PC-9 (cell line): ENCODE measurements around the gene SMIM14.

Experiments
- EZH2 ChIP-seq: fragments of 200-600 bp; sonication (generic); IDR thresholded peaks from 2 replicates; pipeline ENCODE4 v1.8.0; 2017; ENCODE audit warnings: antibody characterized with exemption, low read depth
- TF ChIP-seq, protein P1 (sequence below): fragments of 200-600 bp; sonication (generic); conservative IDR thresholded peaks from 2 replicates; pipeline ENCODE4 v1.6.1; 2017; ENCODE audit warnings: mixed run types, antibody characterized with exemption, mild to moderate bottlenecking, moderate library complexity

DNA sequence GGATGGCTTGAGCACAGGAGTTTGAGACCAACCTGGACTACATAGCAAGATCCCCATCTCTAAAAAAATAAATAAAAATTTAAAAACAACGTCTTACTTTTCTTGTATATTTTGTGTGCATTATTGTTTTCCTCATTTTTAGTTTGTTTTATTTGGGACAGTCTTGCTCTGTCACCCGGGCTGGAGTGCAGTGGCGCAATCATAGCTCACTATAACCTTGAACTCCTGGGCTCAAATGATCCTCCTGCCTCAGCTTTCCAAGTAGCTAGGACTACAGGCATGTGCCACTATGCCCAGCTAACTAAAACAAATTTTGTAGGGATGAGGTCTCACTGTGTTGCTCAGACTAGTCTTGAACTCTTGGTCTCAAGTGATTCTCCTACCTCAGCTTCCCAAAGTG lies 9.5 kb upstream of the SMIM14 start:
- TF ChIP-seq, protein P1, sequence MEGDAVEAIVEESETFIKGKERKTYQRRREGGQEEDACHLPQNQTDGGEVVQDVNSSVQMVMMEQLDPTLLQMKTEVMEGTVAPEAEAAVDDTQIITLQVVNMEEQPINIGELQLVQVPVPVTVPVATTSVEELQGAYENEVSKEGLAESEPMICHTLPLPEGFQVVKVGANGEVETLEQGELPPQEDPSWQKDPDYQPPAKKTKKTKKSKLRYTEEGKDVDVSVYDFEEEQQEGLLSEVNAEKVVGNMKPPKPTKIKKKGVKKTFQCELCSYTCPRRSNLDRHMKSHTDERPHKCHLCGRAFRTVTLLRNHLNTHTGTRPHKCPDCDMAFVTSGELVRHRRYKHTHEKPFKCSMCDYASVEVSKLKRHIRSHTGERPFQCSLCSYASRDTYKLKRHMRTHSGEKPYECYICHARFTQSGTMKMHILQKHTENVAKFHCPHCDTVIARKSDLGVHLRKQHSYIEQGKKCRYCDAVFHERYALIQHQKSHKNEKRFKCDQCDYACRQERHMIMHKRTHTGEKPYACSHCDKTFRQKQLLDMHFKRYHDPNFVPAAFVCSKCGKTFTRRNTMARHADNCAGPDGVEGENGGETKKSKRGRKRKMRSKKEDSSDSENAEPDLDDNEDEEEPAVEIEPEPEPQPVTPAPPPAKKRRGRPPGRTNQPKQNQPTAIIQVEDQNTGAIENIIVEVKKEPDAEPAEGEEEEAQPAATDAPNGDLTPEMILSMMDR, result no peak
- no peak for TF ChIP-seq EZH2
